Neural cell (in vitro differentiated cells): ENCODE measurements around the gene PLXNA2. TPM values are rescaled to one million over a fixed set of nuclear protein-coding genes. Genes with fewer than 3 reads are reported as not detected.

ENCODE experiments used
- H2AFZ ChIP-seq: fragments of 200-600, 300-800 bp; sonication (generic), shearing (Covaris generic); 2 replicates; pipeline ENCODE4 v1.6.0; 2014; ENCODE audit warnings: low read depth, mild to moderate bottlenecking, antibody characterized with exemption, low read length, moderate library complexity
- H3F3A ChIP-seq: fragments of 200-600 bp; shearing (Covaris generic); 2 replicates; pipeline ENCODE4 v1.6.1; 2016; ENCODE audit warnings: mild to moderate bottlenecking, moderate library complexity, mixed read lengths, antibody characterized with exemption, low read length; ENCODE audit not compliant: insufficient read depth, poor library complexity, severe bottlenecking
- H3K27ac ChIP-seq: fragments of 200-600, 300-800 bp; sonication (generic), shearing (Covaris generic); 2 replicates; pipeline ENCODE4 v1.5.1; 2014; ENCODE audit warnings: mild to moderate bottlenecking, low read length, moderate library complexity
- H3K27me3 ChIP-seq: fragments of 300-800, 200-600 bp; sonication (generic), shearing (Covaris generic); 2 replicates; pipeline ENCODE4 v1.6.0; 2014; ENCODE audit warnings: mild to moderate bottlenecking, low read depth, low read length, moderate library complexity; ENCODE audit not compliant: insufficient read depth
- H3K36me3 ChIP-seq: fragments of 300-800, 200-600 bp; sonication (generic), shearing (Covaris generic); 2 replicates; pipeline ENCODE4 v1.5.1; 2014; ENCODE audit warnings: mild to moderate bottlenecking, antibody characterized with exemption, low read length, moderate library complexity; ENCODE audit not compliant: insufficient read depth
- H3K4me2 ChIP-seq: fragments of 300-800, 200-600 bp; sonication (generic), shearing (Covaris generic); 2 replicates; pipeline ENCODE4 v1.6.0; 2014; ENCODE audit warnings: mild to moderate bottlenecking, low read length
- H3K4me3 ChIP-seq: fragments of 300-800, 200-600 bp; sonication (generic), shearing (Covaris generic); 2 replicates; pipeline ENCODE4 v1.5.1; 2014; ENCODE audit warnings: mild to moderate bottlenecking, low read length, moderate library complexity
- H3K79me2 ChIP-seq: fragments of 200-600 bp; shearing (Covaris generic); replicated peaks from 2 replicates; pipeline ENCODE4 v1.6.0; 2014; ENCODE audit warnings: mild to moderate bottlenecking, low read length, moderate library complexity; ENCODE audit not compliant: insufficient read depth
- H3K9ac ChIP-seq: fragments of 300-800, 200-600 bp; sonication (generic), shearing (Covaris generic); 2 replicates; pipeline ENCODE4 v1.6.1; 2016; ENCODE audit warnings: mild to moderate bottlenecking, low read length, mixed read lengths
- H3K9me2 ChIP-seq: fragments of 200-600 bp; shearing (Covaris generic); 2 replicates; pipeline ENCODE4 v1.6.1; 2016; ENCODE audit warnings: mild to moderate bottlenecking, low read length, mixed read lengths; ENCODE audit not compliant: insufficient read depth
- H3K9me3 ChIP-seq: fragments of 200-600, 300-800 bp; sonication (generic), shearing (Covaris generic); 2 replicates; pipeline ENCODE4 v1.6.1; 2016; ENCODE audit warnings: mild to moderate bottlenecking, mixed run types, low read length, moderate library complexity, mixed read lengths
- H4K20me1 ChIP-seq: fragments of 200-600 bp; shearing (Covaris generic); 2 replicates; pipeline ENCODE4 v1.6.1; 2016; ENCODE audit warnings: mild to moderate bottlenecking, mixed run types; ENCODE audit not compliant: insufficient read depth
- EP300 ChIP-seq: fragments of 450-650 bp; conservative IDR thresholded peaks from 2 replicates; pipeline ENCODE4 v1.6.1; 2014; ENCODE audit warnings: antibody characterized with exemption, mild to moderate bottlenecking, moderate library complexity; ENCODE audit not compliant: poor library complexity, severe bottlenecking
- EZH2 ChIP-seq: fragments of 200-600, 300-800 bp; shearing (Covaris generic), sonication (generic); IDR thresholded peaks from 2 replicates; pipeline ENCODE4 v1.6.1; 2014; ENCODE audit warnings: antibody characterized with exemption, low read length, borderline replicate concordance, mild to moderate bottlenecking; ENCODE audit not compliant: insufficient read depth, poor library complexity, severe bottlenecking
- MXI1 ChIP-seq: fragments of 450-650 bp; conservative IDR thresholded peaks from 2 replicates; pipeline ENCODE4 v1.6.1; 2014; ENCODE audit warnings: antibody characterized with exemption, mild to moderate bottlenecking; ENCODE audit not compliant: poor library complexity, severe bottlenecking
- POLR2AphosphoS5 ChIP-seq: IDR thresholded peaks from 2 replicates; pipeline ENCODE4 v1.6.1; 2012
- RAD21 ChIP-seq: fragments of 450-650 bp; conservative IDR thresholded peaks from 2 replicates; pipeline ENCODE4 v1.6.1; 2014; ENCODE audit warnings: antibody characterized with exemption, mild to moderate bottlenecking, moderate library complexity
- SMC3 ChIP-seq: fragments of 450-650 bp; conservative IDR thresholded peaks from 2 replicates; pipeline ENCODE4 v1.6.1; 2014; ENCODE audit warnings: antibody characterized with exemption, mild to moderate bottlenecking, moderate library complexity; ENCODE audit not compliant: poor library complexity
- TAF1 ChIP-seq: IDR thresholded peaks from 2 replicates; pipeline ENCODE4 v1.6.1; 2012; ENCODE audit warnings: low read depth
- polyA plus RNA-seq: library from polyadenylated mRNA; depleted of rRNA; stranded (reverse); fragments of >200 nt; gene quantifications from 2 replicates; pipeline ENCODE4 v1.2.3, GENCODE V29; 2014
- TF ChIP-seq, protein P1 (sequence below): IDR thresholded peaks from 2 replicates; pipeline ENCODE4 v1.6.1; 2012; ENCODE audit warnings: borderline replicate concordance
- TF ChIP-seq, protein P2 (sequence below): fragments of 450-650 bp; IDR thresholded peaks from 2 replicates; pipeline ENCODE4 v1.5.1; 2014; ENCODE audit warnings: antibody characterized with exemption, mild to moderate bottlenecking, moderate library complexity; ENCODE audit not compliant: poor library complexity, severe bottlenecking

PLXNA2 gene
- polyA plus RNA-seq, 1 donor from 2014 or later, result 30.6 TPM

DNA sequence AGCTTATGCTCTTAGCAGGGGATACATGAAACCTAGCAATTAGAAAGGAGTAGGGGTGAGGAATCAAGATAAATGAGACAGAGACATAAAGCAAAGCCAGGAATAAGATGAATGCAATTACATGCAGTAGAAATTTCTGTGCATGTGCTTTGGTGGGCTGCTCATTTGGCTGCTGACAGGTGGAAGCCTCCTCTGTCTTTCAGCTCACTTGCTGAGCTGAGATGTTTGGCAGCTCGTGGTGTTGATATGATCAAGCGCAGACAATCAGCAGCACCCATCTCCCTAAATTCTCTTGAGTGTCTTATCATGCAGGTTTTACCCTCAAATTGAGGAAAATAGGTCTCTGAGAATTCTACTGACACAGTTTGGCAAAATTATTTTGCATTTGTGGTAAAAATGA lies 224.9 kb downstream of the PLXNA2 start:
- Histone ChIP-seq H3K36me3 (no peaks in the 10 kb centered on the region), H3K79me2 (no peaks in the 10 kb centered on the region), H3F3A (no peaks in the 10 kb centered on the region), H3K9me3 (no peaks in the 10 kb centered on the region), H3K4me3 (peak overlapping the region; percentile 30), H3K27ac (peak overlapping the region; percentile 31), H3K9me2 (no peaks in the 10 kb centered on the region), H2AFZ (no peak overlapping the region), H3K4me2 (peak overlapping the region; percentile 41), H3K27me3 (no peaks in the 10 kb centered on the region), H4K20me1 (no peaks in the 10 kb centered on the region), H3K9ac (no peak overlapping the region)
- TF ChIP-seq MXI1 (no peak), SMC3 (no peak), POLR2AphosphoS5 (no peak), RAD21 (no peak), EZH2 (no peak), EP300 (no peak), TAF1 (no peak)
- TF ChIP-seq, protein P1, sequence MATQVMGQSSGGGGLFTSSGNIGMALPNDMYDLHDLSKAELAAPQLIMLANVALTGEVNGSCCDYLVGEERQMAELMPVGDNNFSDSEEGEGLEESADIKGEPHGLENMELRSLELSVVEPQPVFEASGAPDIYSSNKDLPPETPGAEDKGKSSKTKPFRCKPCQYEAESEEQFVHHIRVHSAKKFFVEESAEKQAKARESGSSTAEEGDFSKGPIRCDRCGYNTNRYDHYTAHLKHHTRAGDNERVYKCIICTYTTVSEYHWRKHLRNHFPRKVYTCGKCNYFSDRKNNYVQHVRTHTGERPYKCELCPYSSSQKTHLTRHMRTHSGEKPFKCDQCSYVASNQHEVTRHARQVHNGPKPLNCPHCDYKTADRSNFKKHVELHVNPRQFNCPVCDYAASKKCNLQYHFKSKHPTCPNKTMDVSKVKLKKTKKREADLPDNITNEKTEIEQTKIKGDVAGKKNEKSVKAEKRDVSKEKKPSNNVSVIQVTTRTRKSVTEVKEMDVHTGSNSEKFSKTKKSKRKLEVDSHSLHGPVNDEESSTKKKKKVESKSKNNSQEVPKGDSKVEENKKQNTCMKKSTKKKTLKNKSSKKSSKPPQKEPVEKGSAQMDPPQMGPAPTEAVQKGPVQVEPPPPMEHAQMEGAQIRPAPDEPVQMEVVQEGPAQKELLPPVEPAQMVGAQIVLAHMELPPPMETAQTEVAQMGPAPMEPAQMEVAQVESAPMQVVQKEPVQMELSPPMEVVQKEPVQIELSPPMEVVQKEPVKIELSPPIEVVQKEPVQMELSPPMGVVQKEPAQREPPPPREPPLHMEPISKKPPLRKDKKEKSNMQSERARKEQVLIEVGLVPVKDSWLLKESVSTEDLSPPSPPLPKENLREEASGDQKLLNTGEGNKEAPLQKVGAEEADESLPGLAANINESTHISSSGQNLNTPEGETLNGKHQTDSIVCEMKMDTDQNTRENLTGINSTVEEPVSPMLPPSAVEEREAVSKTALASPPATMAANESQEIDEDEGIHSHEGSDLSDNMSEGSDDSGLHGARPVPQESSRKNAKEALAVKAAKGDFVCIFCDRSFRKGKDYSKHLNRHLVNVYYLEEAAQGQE, result no peak
- TF ChIP-seq, protein P2, sequence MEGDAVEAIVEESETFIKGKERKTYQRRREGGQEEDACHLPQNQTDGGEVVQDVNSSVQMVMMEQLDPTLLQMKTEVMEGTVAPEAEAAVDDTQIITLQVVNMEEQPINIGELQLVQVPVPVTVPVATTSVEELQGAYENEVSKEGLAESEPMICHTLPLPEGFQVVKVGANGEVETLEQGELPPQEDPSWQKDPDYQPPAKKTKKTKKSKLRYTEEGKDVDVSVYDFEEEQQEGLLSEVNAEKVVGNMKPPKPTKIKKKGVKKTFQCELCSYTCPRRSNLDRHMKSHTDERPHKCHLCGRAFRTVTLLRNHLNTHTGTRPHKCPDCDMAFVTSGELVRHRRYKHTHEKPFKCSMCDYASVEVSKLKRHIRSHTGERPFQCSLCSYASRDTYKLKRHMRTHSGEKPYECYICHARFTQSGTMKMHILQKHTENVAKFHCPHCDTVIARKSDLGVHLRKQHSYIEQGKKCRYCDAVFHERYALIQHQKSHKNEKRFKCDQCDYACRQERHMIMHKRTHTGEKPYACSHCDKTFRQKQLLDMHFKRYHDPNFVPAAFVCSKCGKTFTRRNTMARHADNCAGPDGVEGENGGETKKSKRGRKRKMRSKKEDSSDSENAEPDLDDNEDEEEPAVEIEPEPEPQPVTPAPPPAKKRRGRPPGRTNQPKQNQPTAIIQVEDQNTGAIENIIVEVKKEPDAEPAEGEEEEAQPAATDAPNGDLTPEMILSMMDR, result no peak

DNA sequence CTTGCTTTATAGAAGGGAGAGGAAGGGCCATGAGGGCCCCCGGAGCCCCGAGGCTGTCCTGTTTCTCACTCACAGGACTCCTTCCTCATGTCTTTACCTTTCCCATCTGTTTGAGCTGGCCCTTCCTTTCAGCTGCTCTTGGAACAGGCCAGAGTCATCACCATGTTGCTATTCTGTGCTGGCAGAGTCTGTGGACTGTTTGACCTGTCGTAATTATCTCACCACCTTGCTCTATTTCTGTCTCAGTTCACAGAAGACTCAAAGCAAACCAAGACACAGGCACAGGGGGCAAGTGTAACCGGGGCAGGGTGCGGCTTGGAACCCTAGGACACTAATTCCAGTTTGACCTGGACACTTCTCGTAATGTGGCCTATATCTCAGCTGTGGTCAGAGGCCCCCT lies 228.9 kb downstream of the PLXNA2 start:
- H4K20me1 ChIP-seq, result no peaks in the 10 kb centered on the region
- no peak overlapping the region for H2AFZ ChIP-seq
- no peaks in the 10 kb centered on the region for H3K9me3 ChIP-seq
- H3K9ac ChIP-seq, result no peak overlapping the region
- TF ChIP-seq TAF1 (no peak), EZH2 (no peak), POLR2AphosphoS5 (no peak), EP300 (no peak), MXI1 (no peak), RAD21 (no peak), SMC3 (no peak)
- TF ChIP-seq, protein P1, result no peak
- TF ChIP-seq, protein P2, result no peak
- H3K4me3 ChIP-seq, result no peak overlapping the region
- H3K9me2 ChIP-seq, result no peaks in the 10 kb centered on the region
- no peaks in the 10 kb centered on the region for H3F3A ChIP-seq
- no peaks in the 10 kb centered on the region for H3K27me3 ChIP-seq
- no peaks in the 10 kb centered on the region for H3K79me2 ChIP-seq
- no peaks in the 10 kb centered on the region for H3K36me3 ChIP-seq
- H3K27ac ChIP-seq, result no peak overlapping the region
- no peak overlapping the region for H3K4me2 ChIP-seq
